ENCODE results near the gene NOTCH4.
"Not testable (repeated sequence)": the region's sequence is repeated elsewhere in the genome, so short reads cannot be mapped to it uniquely, and the experiment has no call there.

The NOTCH4 gene

GRCh38 chr6:32223258-32224235, at the start of gene NOTCH4:
NOTCH4 (minus strand) TSS chr6:32224067; CDS start chr6:32223928, 139 bp downstream.
- DNase-seq (ENCODE audit: low spot score): no peak
- no peak for TF ChIP-seq CTCF (IDR thresholded peaks at IDR 0.05; ENCODE audit: extremely low read depth, missing control alignments)

DNA sequence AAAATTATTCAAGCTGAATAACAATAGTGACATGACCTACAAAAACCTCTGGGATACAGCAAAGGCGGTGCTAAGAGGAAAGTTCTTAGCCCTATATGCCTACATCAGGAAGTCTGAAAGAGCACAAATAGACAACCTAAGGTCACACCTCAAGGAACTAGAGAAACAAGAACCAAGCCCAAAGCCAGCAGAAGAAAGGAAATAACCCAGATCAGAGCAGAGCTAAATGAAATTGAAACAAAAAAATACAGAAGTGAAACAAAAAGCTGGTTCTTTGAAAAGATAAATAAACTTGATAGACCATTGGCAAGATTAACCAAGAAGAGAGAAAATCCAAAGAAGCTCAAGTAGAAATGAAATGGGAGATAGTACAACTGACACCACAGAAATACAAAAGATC, 47.6 kb upstream of the NOTCH4 start:
- DNase-seq (ENCODE audit: low spot score): no peak
- TF ChIP-seq CTCF (IDR thresholded peaks at IDR 0.05; ENCODE audit: extremely low read depth, missing control alignments): no peak

DNA sequence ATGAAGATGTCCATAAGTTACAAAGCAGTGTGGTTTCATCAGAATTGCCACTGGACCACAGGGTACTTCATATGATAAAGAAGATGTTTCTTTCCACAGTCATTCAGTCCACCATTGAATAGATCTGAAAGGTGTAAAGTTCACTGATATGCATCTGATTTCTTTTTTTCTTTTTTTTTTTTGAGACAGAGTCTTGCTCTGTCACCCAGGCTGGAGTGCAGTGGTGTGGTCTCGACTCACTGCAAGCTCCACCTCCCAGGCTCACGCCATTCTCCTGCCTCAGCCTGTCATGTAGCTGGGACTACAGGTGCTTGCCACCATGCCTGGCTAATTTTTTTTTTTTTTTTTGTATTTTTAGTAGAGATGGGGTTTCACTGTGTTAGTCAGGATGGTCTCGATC, 44.6 kb upstream of the NOTCH4 start:
- not testable (repeated sequence) for DNase-seq (ENCODE audit: low spot score)

GRCh38 chr6:32267035-32267434, 43.2 kb upstream of the NOTCH4 start:
- DNase-seq (ENCODE audit: low spot score): no peak
- no peak for TF ChIP-seq CTCF (IDR thresholded peaks at IDR 0.05; ENCODE audit: extremely low read depth, missing control alignments)

- DNase-seq (ENCODE audit: low spot score): not testable (repeated sequence)
Measured at GRCh38 chr6:32257262-32257661, 33.4 kb upstream of the NOTCH4 start.

- peak; percentile 27 for TF ChIP-seq CTCF (IDR thresholded peaks at IDR 0.05; ENCODE audit: extremely low read depth, missing control alignments)
- peak; percentile 61 for DNase-seq (ENCODE audit: low spot score)
Measured at GRCh38 chr6:32255199-32256153, 31.6 kb upstream of the NOTCH4 start.

DNA sequence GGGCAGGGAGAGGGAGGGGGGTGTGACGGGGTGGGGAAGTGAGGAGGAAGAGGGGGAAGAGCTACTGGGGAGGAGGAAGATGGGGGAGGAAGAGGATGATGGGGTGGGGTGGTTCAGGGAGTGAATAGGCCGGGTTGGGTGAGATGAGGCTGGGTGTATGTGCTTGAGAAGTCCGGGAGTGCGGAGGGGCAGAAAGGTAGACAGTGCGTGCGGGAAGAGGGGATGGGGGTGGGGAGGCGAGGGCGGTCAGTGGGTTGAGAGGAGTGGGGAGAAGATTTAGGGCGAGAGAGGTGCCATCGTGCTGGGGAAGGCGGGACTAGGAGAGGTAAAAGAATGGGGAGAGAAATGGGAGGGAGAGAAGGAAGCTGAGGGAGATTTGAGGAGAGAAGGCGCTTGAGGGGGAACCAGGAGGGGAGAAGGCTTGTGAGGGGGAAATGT, 30.9 kb upstream of the NOTCH4 start:
- no peak for TF ChIP-seq CTCF (IDR thresholded peaks at IDR 0.05; ENCODE audit: extremely low read depth, missing control alignments)
- no peak for DNase-seq (ENCODE audit: low spot score)
